CD4-positive, alpha-beta T cell treated with Interleukin-1 beta for 1 hour (primary cell): ENCODE measurements around the gene TNFSF13.
"Not testable (repeated sequence)": the region's sequence is repeated elsewhere in the genome, so short reads cannot be mapped to it uniquely, and the experiment has no call there.

ENCODE experiments used
- DNase-seq, 2 donors: peaks; one replicate each; pipeline ENCODE4 v3.0.0-alpha.2; 2020 to 2022

Gene TNFSF13

GRCh38 chr17:7593296-7593695 lies 34.7 kb downstream of the TNFSF13 start:
- no peak for DNase-seq

GRCh38 chr17:7597561-7597960 lies 39.0 kb downstream of the TNFSF13 start:
- DNase-seq: not testable (repeated sequence)

GRCh38 chr17:7606280-7606679 lies 47.7 kb downstream of the TNFSF13 start:
- no peak for DNase-seq

DNA sequence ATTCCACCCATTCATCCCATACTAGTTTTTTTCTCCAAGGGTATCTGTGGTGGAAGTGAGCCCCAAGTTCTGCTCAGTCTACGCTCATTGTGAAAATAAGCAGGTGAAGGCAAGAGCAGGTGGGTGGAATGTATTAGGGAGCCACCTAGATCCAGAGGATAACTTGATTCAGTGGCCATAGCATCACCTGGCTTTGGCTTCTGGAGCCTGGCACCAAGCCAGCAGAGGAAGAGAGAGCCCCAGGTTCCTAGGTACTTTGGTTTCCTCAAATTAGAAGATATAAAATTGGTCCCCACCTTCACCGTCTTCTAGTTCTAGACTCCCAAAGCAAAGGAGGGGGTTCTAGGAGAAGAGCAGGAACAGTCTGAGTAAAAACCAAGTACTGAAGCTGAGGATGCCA lies 52.1 kb downstream of the TNFSF13 start:
- no peak for DNase-seq
